GM19240 (cell line): Measurements from ENCODE around the gene ULBP2.
"Not testable (repeated sequence)": the region's sequence is repeated elsewhere in the genome, so short reads cannot be mapped to it uniquely, and the experiment has no call there.

Experiments used
- DNase-seq: peaks from one replicate; pipeline ENCODE4 v3.0.0; 2011; ENCODE audit warnings: low spot score; ENCODE audit not compliant: insufficient read length

Gene ULBP2

GRCh38 chr6:149908480-149908879 lies 33.3 kb upstream of the ULBP2 start:
- DNase-seq = not testable (repeated sequence)

DNA sequence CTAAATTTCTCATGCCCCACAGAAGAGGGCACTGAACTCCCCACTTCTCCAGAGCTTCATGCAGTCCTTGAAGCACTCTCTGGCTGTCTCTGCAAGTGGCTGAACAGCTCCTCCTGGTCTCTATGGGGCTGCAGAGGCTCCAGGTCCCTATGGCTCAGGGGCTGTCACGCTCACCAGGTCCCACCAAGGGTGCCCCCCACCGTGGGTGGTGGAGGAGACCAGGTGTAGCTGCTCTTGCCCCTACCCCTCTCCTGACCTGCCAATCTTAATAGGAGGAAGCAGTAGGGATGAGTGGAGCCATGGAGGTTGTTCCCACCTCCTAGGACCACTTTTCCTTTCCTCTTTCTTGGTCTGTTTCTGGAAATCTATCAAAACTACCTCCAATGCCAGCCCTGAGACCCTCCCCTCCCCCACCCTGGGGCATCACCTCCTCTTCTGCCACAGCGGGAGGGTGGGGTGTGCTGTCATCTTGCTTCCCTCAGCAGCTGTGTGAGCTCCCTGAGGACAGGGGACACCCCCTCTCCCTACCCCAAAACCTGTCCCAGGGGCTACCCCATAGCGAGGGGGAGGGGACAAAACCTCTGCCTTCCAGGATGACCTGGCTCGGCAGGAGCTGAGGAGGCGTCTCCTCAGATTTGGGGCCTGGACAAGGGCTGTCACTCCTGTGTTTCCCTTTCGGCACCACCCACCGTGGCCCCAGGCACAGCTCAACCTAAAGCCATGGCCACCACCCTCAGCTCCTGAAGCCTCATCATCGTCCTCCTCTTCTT lies 31.9 kb upstream of the ULBP2 start:
- DNase-seq = no peak

DNA sequence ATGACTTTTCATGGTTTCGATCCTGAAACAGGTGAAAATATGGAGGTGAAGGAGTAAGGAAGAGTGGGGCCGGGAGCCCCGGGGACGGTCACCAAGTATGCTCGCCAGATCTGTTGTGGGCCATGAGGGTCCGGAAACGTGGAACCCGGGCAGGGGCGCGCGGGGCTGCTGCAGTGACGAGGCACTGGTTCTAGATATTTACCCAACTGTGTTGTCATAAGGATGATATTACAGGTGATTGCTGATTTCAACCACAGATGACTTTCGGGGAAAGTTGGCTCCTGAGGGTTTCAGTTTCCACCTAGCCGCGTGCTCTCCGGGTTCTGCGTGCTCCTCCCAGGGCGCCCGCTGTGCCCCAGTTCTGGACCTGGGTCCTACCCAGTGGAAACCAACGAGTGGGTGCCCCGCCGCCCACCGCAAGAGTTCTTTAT lies 31.1 kb upstream of the ULBP2 start:
- no peak for DNase-seq

DNA sequence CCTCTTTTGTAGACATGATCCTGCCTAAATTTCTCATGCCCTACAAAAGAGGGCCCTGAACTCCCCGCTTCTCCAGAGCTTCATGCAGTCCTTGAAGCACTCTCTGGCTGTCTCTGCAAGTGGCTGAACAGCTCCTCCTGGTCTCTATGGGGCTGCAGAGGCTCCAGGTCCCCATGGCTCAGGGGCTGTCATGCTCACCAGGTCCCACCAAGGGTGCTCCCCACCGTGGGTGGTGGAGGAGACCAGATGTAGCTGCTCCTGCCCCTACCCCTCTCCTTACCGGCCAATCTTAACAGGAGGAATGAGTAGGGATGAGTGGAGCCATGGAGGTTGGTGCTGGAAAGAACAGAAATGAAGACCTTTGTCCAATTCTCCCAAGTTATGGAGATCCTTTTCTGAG lies 29.1 kb upstream of the ULBP2 start:
- not testable (repeated sequence) for DNase-seq

- no peak for DNase-seq
Observed at GRCh38 chr6:149913085-149913484, 28.7 kb upstream of the ULBP2 start.

GRCh38 chr6:149913540-149914240 lies 28.1 kb upstream of the ULBP2 start:
- no peak for DNase-seq

- DNase-seq = no peak
Observed at GRCh38 chr6:149915970-149916865, 25.6 kb upstream of the ULBP2 start.

DNA sequence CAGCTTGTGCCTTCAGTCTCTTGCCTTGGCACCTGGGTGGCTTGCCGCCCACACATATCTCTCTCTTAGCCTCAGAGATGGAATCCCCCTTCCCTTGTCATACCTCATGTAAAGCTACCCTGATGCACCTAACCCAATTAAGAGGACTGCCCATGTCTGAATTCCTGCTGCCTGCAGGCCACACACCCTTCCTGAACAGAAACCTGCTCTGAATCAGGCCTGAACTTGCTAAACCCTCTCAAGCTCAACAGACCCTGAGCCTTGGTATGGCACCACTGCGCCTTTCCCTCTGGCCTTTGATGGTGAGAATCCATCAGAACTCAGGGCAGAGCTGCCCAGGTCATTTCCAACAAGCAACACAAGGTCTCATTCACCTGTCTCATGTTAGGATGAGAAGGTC lies 24.1 kb upstream of the ULBP2 start:
- no peak for DNase-seq

GRCh38 chr6:149918151-149918905 lies 23.5 kb upstream of the ULBP2 start:
- DNase-seq = no peak

- DNase-seq = not testable (repeated sequence)
Observed at GRCh38 chr6:149919126-149919833, 22.5 kb upstream of the ULBP2 start.

GRCh38 chr6:149919834-149920225 lies 22.0 kb upstream of the ULBP2 start:
- DNase-seq = no peak

GRCh38 chr6:149921361-149921760 lies 20.5 kb upstream of the ULBP2 start:
- DNase-seq = no peak

DNA sequence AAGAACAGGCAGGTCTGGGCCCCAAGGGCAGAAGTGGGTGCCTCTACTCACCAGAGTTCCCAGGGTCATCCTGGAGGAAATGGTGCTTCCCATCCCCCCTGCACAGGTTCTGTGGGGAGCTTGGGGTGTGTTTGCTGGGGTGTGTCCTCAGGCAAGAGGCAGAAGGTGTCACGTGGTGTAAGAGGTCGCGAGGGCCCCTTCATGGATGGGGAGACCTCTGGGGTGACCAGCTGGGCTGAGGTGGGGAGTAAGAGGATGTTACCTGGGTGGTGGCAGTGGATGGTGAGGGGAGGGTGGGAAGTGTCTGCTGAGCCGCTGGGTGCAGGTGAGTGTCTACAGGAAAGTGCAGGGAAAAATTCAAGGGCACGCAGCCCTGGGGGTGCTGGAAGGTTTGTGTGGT lies 19.7 kb upstream of the ULBP2 start:
- not testable (repeated sequence) for DNase-seq

- no peak for DNase-seq
Observed at GRCh38 chr6:149922642-149923326, 19.0 kb upstream of the ULBP2 start, which contains the start of gene RAET1G. Gene RAET1G (minus strand): TSS chr6:149923121. CDS start chr6:149923010, 111 bp downstream.

GRCh38 chr6:149923327-149923986 lies 18.4 kb upstream of the ULBP2 start:
- DNase-seq = no peak

DNA sequence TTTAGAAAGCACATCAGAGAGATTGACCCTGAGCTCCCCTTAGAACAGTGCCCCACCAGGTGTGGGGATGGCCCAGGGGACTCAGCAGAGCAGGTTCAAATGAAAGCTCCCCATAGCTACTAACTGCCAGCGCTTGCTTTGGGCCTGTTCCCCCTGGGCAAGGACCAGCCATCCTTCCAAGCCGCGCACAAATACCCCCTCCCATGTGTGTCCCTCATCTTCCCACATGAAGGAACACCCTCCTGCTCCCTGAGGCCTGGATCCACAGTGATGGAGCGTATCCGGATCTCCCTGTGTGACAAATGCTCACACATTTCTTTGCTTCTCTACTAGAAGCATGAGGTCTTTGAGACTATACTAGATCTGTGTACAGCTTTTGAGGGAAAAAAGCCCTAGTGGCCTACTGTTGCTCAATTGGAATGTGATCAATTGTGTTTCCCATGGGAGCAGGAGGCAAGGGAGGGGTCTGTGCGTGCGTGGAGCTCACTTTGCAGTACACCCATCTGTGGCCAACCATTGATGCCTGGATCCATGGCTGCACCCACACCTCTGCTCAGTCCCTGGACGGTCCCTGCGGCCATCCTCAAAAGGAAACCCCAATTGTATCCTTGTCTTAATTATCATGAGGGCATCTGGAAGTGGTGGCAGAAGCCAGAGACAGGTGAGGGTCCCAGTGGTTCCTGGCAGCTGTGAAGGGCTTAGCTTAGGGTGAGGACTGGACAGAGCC lies 17.4 kb upstream of the ULBP2 start:
- no peak for DNase-seq

DNA sequence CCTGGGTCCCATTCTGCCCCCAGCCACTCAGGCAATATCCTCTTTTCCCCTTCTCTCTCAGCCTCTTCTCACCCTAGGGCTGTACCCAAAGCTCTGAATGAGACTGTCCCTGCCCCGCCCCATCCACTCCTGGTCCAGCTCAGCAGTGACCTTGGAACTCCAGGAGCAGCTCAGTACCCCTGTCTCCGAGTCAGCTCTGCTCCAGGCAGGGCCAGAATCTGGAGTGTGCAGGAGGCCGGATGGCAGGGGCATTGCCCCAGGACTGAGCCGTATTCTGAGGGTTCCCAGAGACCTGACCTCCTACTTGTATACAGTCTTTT lies 16.9 kb upstream of the ULBP2 start:
- no peak for DNase-seq

GRCh38 chr6:149925253-149925973 lies 16.4 kb upstream of the ULBP2 start:
- no peak for DNase-seq
